Nephron (organoid): ENCODE results near the gene MBTPS1.

ENCODE experiments used
- H3K27ac Mint-ChIP-seq, 3 experiments: 2 replicates each; pipeline ENCODE4 v1.8.0; 2020; ENCODE audit warnings: mixed read lengths in 3 of 3, mild to moderate bottlenecking in 2 of 3, moderate library complexity in 1 of 3
- H3K27me3 Mint-ChIP-seq: 2 replicates; pipeline ENCODE4 v1.8.0; 2021; ENCODE audit warnings: low read depth, mild to moderate bottlenecking, moderate library complexity, mixed read lengths
- H3K36me3 Mint-ChIP-seq: 2 replicates; pipeline ENCODE4 v1.8.0; 2020; ENCODE audit warnings: low read depth, mixed read lengths
- H3K4me1 Mint-ChIP-seq: 2 replicates; pipeline ENCODE4 v1.8.0; 2020; ENCODE audit warnings: mixed read lengths
- H3K4me3 Mint-ChIP-seq, 3 experiments: 2 replicates each; pipeline ENCODE4 v1.8.0; 2020; ENCODE audit warnings: mild to moderate bottlenecking in 3 of 3, mixed read lengths in 3 of 3, moderate library complexity in 2 of 3
- H3K9me3 Mint-ChIP-seq: 2 replicates; pipeline ENCODE4 v1.8.0; 2020; ENCODE audit warnings: mixed read lengths
- CTCF ChIP-seq, 3 experiments: fragments of 200-600 bp; sonication (generic); IDR thresholded peaks; one replicate each; pipeline ENCODE4 v1.5.0; 2021; ENCODE audit warnings: antibody characterized with exemption in 3 of 3; ENCODE audit not compliant: unreplicated experiment in 3 of 3

Gene MBTPS1

DNA sequence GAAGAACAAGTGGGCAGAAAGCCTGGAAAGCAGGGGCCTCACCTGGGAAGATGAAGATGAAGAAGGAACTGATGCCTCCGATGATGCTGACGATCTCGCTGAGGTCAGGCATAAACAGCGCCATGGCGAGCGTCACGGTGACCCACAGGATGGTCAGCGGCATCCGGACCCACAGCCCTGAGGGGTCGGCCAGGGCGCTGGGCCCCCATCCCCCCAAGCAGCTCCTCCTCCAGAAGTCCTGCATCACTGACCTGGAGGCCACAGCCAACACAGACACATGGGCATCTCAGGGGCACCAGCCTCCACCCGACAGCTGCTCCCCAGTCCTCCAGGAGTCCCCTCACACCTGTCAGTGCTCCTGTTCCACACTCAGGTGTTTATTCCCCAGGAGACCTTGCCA, 100.3 kb downstream of the MBTPS1 start:
- H3K27ac Mint-ChIP-seq: no peak overlapping the region
- peaks cover 2% of the 10 kb centered on the region for H3K36me3 Mint-ChIP-seq
- peaks cover 32% of the 10 kb centered on the region for H3K27me3 Mint-ChIP-seq
- H3K4me1 Mint-ChIP-seq: no peaks in the 10 kb centered on the region
- TF ChIP-seq CTCF (IDR thresholded peaks at IDR 0.05; ENCODE audit: unreplicated experiment in 3 of 3): no peak
- H3K4me3 Mint-ChIP-seq: no peak overlapping the region
- H3K9me3 Mint-ChIP-seq: peaks cover 29% of the 10 kb centered on the region

- peaks cover 22% of the 10 kb centered on the region for H3K9me3 Mint-ChIP-seq
Observed at GRCh38 chr16:84015399-84015798, 101.3 kb downstream of the MBTPS1 start.

GRCh38 chr16:84014570-84015327, 102.0 kb downstream of the MBTPS1 start:
- Mint-ChIP-seq H3K4me1 (no peaks in the 10 kb centered on the region), H3K4me3 (no peak overlapping the region), H3K27me3 (peaks cover 30% of the 10 kb centered on the region), H3K9me3 (peaks cover 17% of the 10 kb centered on the region), H3K27ac (no peak overlapping the region), H3K36me3 (no peaks in the 10 kb centered on the region)
- TF ChIP-seq CTCF (IDR thresholded peaks at IDR 0.05; ENCODE audit: unreplicated experiment in 3 of 3): no peak

More at GRCh38 chr16:84015399-84015798, 101.3 kb downstream of the MBTPS1 start:
- Mint-ChIP-seq H3K27ac (no peak overlapping the region), H3K4me3 (no peak overlapping the region), H3K27me3 (peaks cover 33% of the 10 kb centered on the region), H3K36me3 (no peaks in the 10 kb centered on the region), H3K4me1 (no peaks in the 10 kb centered on the region)
- no peak for TF ChIP-seq CTCF (IDR thresholded peaks at IDR 0.05; ENCODE audit: unreplicated experiment in 3 of 3)

GRCh38 chr16:84013787-84014569, 102.8 kb downstream of the MBTPS1 start:
- no peak for TF ChIP-seq CTCF (IDR thresholded peaks at IDR 0.05; ENCODE audit: unreplicated experiment in 3 of 3)
- H3K9me3 Mint-ChIP-seq: peaks cover 12% of the 10 kb centered on the region
- H3K36me3 Mint-ChIP-seq: no peaks in the 10 kb centered on the region
- H3K4me1 Mint-ChIP-seq: no peaks in the 10 kb centered on the region
- H3K4me3 Mint-ChIP-seq: no peak overlapping the region
- peaks cover 25% of the 10 kb centered on the region for H3K27me3 Mint-ChIP-seq
- H3K27ac Mint-ChIP-seq: no peak overlapping the region

- Mint-ChIP-seq H3K36me3 (no peaks in the 10 kb centered on the region), H3K4me1 (no peaks in the 10 kb centered on the region), H3K27me3 (peaks cover 17% of the 10 kb centered on the region), H3K4me3 (no peak overlapping the region), H3K9me3 (no peaks in the 10 kb centered on the region), H3K27ac (no peak overlapping the region)
- TF ChIP-seq CTCF (IDR thresholded peaks at IDR 0.05; ENCODE audit: unreplicated experiment in 3 of 3): no peak
Observed at GRCh38 chr16:84009282-84009681, 107.5 kb downstream of the MBTPS1 start.
